Epithelial cell of proximal tubule (primary cell): ENCODE results near the gene CRACR2B. TPM values are rescaled to one million over a fixed set of nuclear protein-coding genes. Genes with fewer than 3 reads are reported as not detected.

ENCODE experiments used
- DNase-seq: peaks from one replicate; pipeline ENCODE4 v3.0.0-alpha.2; 2011; ENCODE audit warnings: low read depth
- H3K4me3 ChIP-seq: 2 replicates; pipeline ENCODE4 v1.5.1; 2011; ENCODE audit warnings: low read depth, mild to moderate bottlenecking, low read length
- CTCF ChIP-seq: conservative IDR thresholded peaks from 2 replicates; pipeline ENCODE4 v1.5.1; 2012; ENCODE audit warnings: low read depth, mild to moderate bottlenecking, low read length
- total RNA-seq: library from RNA; depleted of rRNA; stranded (reverse); fragments of >200 nt; gene quantifications from 2 replicates; pipeline ENCODE4 v1.2.3, GENCODE V29; 2015

CRACR2B gene
- total RNA-seq, 1 donor from 2014 or later = 55.7 TPM

DNA sequence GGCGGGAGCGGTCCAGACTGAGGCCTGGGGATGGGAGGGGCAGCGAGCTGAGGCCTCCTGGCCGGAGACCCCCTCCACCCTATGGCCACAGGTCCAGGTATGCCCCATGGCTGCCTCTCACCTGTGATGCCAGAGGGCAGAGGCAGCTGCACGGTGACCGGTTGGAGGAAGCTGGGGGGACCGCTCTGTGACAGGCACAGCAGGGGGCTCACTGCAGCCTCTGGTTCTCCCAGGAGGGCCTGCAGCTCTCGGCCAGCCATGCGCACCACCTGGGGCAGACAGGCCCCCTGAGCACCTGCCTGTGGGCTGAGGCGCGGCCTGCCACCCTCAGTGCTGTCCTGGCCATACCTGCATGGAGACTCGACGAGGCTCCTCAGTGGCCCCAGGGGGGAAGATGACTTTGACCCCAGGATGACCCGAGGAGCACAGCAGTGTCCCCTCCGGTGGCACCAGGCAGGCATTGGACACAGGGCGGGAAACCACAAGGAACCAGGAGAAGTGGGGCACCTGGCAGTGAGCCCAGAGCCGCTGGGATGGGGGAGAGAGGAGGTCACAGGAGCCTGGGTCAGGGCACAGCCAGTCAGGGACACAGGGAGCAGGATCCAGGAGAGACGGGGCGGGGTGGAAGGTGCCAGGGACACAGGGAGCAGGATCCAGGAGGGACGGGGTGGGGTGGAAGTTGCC is 26.5 kb upstream of the CRACR2B start:
- no peak for DNase-seq
- TF ChIP-seq CTCF = no peak
- no peak overlapping the region for H3K4me3 ChIP-seq

DNA sequence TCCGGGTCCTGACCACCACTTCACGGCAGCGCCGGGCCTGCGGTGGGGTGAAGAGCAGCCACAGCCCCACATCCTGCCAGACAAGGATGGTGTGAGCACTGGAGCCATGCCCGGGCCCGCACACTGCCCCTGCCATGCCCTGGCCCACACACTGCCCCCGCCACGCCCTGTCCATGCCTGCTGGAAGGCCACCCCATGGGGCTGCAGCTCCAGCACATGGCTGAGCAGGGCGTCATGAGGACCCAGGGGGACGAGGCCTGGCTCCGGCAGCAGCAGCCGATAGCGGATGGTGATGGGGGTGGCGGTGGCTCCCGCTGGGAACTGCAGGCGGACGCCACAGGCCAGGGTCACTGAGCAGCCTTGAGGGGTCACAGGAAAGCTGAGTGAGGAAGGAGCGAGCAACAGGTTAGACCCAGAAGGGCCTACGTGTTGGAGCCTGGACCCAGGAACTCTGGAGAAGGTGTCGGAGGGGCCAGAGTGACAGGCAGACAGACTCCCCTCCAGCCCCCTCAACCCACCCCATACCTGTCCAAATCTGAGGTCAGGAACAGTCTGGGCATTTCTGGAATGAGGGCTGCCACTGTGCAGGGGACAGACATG is 25.6 kb upstream of the CRACR2B start:
- no peak for DNase-seq
- no peak overlapping the region for H3K4me3 ChIP-seq
- no peak for TF ChIP-seq CTCF

DNA sequence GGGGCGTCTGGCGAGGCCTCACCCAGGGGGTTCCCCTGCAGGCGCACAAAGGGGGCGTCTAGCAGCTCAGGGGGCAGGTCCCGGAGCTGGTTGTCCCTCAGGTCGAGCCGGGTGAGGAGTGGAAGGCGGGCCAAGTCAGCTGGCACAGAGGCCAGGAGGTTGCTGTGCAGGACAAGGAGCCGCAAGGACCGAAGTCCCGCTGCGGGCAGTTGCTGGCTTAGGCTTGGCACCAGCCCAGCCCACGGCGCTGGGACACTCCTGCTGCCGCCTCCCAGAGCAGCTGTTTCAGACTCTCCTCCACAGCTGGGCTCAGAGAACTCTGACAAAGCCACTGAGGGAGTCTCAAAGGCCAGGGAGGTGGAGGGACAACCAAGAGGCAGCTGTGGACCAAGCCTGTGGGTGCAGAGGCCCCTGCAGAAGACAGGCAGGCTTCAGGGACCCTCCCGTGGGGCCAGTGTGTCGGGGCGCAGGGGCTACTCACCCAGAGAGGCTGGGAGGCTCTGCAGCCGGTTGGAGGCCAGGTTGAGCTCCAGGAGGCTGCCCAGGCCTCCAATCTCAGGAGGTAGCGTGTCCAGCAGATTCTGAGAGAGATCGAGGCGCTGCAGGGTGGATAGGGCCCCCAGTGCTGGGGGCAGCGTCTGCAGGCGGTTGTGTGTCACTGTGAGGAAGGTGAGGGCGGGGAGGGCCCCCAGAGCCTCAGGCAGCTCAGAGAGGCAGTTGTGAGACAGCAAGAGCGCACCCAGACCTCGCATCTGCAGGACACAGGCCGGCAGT is 24.8 kb upstream of the CRACR2B start:
- DNase-seq = no peak
- no peak overlapping the region for H3K4me3 ChIP-seq
- TF ChIP-seq CTCF = no peak

DNA sequence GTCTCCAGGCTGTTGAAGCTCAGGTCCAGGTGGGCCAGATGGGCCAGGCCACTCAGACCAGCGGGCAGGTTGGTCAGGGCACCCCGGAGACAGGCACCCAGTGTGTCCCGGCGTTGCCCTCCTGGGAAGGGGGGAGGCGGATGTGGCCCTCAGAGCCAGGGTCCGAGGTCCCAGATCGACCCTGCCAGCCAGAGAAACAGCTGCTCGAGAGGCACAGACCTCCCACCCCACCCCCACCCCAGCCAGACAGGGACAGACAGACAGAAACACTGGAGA is 24.3 kb upstream of the CRACR2B start:
- H3K4me3 ChIP-seq = no peak overlapping the region
- TF ChIP-seq CTCF = no peak
- DNase-seq = no peak

DNA sequence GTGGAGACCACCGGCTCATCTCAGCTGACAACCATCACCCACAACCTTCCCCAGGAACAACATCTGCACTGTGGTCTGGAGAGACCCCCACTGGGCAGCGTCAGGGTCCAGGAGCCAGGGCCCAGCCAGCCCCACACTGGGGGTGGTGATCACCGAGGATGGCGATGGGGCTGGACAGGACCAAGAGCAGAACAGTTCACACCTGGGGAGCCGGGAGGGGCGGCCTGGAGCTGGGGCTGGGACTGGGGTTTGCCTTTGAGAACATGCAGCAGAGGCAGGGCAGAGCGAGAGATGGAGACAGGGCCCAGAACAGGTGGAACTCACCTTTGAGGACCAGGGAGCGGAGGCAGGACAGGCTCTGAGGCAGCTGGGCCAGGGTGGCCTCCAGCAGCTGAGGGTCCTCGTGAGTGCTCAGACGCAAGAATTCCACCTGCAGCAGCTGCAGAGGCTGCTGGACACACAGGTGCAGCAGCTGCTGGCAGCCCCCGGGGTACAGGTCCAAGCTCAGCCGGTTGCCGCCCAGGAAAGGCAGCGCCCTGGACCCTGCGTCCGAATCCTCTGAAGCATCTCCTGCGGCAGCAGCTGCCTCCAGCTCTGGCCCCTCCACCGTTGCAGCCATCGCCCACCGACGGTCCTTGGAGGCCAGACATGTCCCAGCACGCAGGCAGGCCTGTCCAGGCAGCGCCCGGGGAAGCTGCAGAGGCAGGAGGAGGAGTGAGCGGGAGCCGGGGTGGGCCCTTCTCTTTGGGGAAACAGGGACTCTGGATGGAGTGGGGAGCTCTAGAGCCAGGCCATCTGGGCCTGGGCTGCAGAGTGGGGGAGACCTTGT is 23.7 kb upstream of the CRACR2B start:
- DNase-seq = no peak
- peak overlapping the region; percentile 70 for H3K4me3 ChIP-seq
- no peak for TF ChIP-seq CTCF

GRCh38 chr11:804599-804964 is 23.1 kb upstream of the CRACR2B start:
- no peak for DNase-seq
- no peak for TF ChIP-seq CTCF
- H3K4me3 ChIP-seq = peak overlapping the region; percentile 70
